Measurements from ENCODE around the gene PDE4D.

The PDE4D gene

GRCh38 chr5:59833448-59833847, 60.1 kb downstream of the PDE4D start:
- Histone ChIP-seq H3K4me3 (ENCODE audit: low read length) (no peak overlapping the region), H3K9me3 (replicated peaks; ENCODE audit: insufficient read depth, low read length) (no peaks in the 10 kb centered on the region), H3K27me3 (replicated peaks; ENCODE audit: insufficient read depth, low read length) (no peaks in the 10 kb centered on the region), H3F3A (ENCODE audit: insufficient read depth, low read length) (0 out of 2 replicates have a peak, but pooled peaks cover 7% of the 10 kb centered on the region), H3K4me2 (ENCODE audit: low read depth, low read length) (no peak overlapping the region), H3K9me2 (replicated peaks; ENCODE audit: insufficient read depth, low read length) (no peaks in the 10 kb centered on the region), H3K4me1 (ENCODE audit: low read length) (no peaks in the 10 kb centered on the region; the same call in 1 of the 2 replicates), H3K9ac (ENCODE audit: low read length) (no peak overlapping the region), H2AFZ (ENCODE audit: low read length) (no peak overlapping the region), H3K27ac (ENCODE audit: low read length) (no peak overlapping the region), H3K36me3 (replicated peaks; ENCODE audit: insufficient read depth, low read length) (no peaks in the 10 kb centered on the region), H3K79me2 (ENCODE audit: low read length) (no peaks in the 10 kb centered on the region), H4K20me1 (ENCODE audit: insufficient read depth, low read length) (no peaks in the 10 kb centered on the region)
- TF ChIP-seq CTCF (IDR thresholded peaks at IDR 0.05; ENCODE audit: low read length) (no peak), EZH2 (optimal IDR thresholded peaks at IDR 0.05; ENCODE audit: low read depth, low read length) (no peak), EZH2phosphoT487 (IDR thresholded peaks at IDR 0.05; ENCODE audit: low read length) (no peak)
- no peak for DNase-seq

DNA sequence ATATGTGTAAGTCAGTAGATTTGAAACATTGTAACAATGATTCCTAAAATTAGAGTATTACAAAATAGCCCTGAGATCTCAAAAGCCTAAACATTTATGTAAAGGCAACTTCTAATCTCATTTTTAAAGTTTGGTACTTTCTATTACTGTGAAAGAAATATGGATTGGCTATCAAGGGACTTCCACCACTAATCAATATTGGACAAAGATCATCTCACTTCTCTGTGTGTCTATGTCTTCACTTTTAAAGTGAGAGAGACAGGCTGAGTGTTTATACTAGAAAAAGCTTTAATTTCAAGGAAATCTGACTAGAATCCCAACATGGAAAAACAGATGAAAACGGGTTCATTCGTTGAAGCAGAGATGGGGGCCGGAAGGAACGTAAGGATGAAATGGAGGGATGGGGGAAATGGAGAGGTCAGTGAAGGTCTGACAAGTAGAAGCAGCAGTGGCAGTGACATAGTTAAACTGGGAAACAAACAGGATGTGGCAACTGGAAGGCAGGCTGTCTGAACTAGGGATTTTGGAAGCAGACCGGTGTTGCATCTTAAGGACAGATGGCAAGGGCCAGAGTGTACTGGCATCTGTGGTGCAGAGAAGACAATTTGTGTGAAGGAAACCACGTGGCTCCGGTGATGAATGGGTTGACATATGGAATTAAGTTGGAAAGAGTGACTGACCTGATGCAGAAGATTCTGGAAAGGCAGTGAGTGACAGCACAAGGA, 60.8 kb downstream of the PDE4D start:
- H3K4me2 ChIP-seq (ENCODE audit: low read depth, low read length) = no peak overlapping the region
- H3K9me3 ChIP-seq (replicated peaks; ENCODE audit: insufficient read depth, low read length) = no peaks in the 10 kb centered on the region
- H3K4me3 ChIP-seq (ENCODE audit: low read length) = no peak overlapping the region
- no peaks in the 10 kb centered on the region for H4K20me1 ChIP-seq (ENCODE audit: insufficient read depth, low read length)
- no peaks in the 10 kb centered on the region; the same call in 1 of the 2 replicates for H3K4me1 ChIP-seq (ENCODE audit: low read length)
- no peak overlapping the region for H3K27ac ChIP-seq (ENCODE audit: low read length)
- DNase-seq = no peak
- no peaks in the 10 kb centered on the region for H3K36me3 ChIP-seq (replicated peaks; ENCODE audit: insufficient read depth, low read length)
- TF ChIP-seq EZH2 (optimal IDR thresholded peaks at IDR 0.05; ENCODE audit: low read depth, low read length) = no peak
- TF ChIP-seq EZH2phosphoT487 (IDR thresholded peaks at IDR 0.05; ENCODE audit: low read length) = no peak
- TF ChIP-seq CTCF (IDR thresholded peaks at IDR 0.05; ENCODE audit: low read length) = no peak
- no peaks in the 10 kb centered on the region for H3K27me3 ChIP-seq (replicated peaks; ENCODE audit: insufficient read depth, low read length)
- H2AFZ ChIP-seq (ENCODE audit: low read length) = no peak overlapping the region
- 0 out of 2 replicates have a peak, but pooled peaks cover 7% of the 10 kb centered on the region for H3F3A ChIP-seq (ENCODE audit: insufficient read depth, low read length)
- H3K9ac ChIP-seq (ENCODE audit: low read length) = no peak overlapping the region
- no peaks in the 10 kb centered on the region for H3K9me2 ChIP-seq (replicated peaks; ENCODE audit: insufficient read depth, low read length)
- H3K79me2 ChIP-seq (ENCODE audit: low read length) = no peaks in the 10 kb centered on the region

DNA sequence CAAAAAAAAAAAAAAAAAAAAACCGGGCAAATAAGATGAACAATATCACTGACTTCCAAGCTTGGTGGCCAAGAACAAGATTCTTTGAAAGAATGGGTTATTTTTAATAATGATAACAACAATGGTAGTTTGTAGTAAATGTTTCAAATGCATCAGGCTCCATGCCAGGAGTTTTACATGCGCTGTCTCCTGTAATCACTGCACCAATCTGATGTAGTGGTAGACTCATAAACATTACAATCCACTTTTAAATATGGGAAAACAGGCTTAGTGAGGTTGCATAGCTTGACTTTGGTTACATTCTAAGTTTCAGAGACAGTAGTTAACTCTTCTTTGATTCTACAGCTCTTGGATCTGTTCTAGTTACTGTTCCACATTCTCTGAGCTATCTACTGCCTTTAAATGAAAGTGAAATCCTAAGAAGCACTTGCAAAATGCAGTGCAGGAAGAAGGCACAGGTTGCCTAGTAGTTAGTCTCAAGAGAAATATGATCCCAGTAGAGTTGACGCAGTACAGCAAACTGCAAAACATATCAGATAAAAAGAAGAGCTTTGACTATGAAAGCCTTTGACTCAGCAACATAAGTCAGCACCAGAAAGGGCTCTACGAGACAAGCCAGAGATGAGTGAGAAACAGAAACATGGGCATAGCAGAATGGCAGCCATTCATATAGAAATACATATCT, 62.1 kb downstream of the PDE4D start:
- H3K79me2 ChIP-seq (ENCODE audit: low read length) = no peaks in the 10 kb centered on the region
- TF ChIP-seq EZH2 (optimal IDR thresholded peaks at IDR 0.05; ENCODE audit: low read depth, low read length) (no peak), EZH2phosphoT487 (IDR thresholded peaks at IDR 0.05; ENCODE audit: low read length) (no peak), CTCF (IDR thresholded peaks at IDR 0.05; ENCODE audit: low read length) (no peak)
- 0 out of 2 replicates have a peak, but pooled peaks cover 7% of the 10 kb centered on the region for H3F3A ChIP-seq (ENCODE audit: insufficient read depth, low read length)
- H3K4me1 ChIP-seq (ENCODE audit: low read length) = no peaks in the 10 kb centered on the region; the same call in 1 of the 2 replicates
- no peaks in the 10 kb centered on the region for H4K20me1 ChIP-seq (ENCODE audit: insufficient read depth, low read length)
- H3K27ac ChIP-seq (ENCODE audit: low read length) = peak overlapping the region; percentile 42; the same call in 1 of the 2 replicates
- no peaks in the 10 kb centered on the region for H3K36me3 ChIP-seq (replicated peaks; ENCODE audit: insufficient read depth, low read length)
- peak overlapping the region; percentile 32; the same call in 1 of the 2 replicates for H3K4me3 ChIP-seq (ENCODE audit: low read length)
- H3K27me3 ChIP-seq (replicated peaks; ENCODE audit: insufficient read depth, low read length) = no peaks in the 10 kb centered on the region
- DNase-seq = peak; percentile 74
- no peaks in the 10 kb centered on the region for H3K9me2 ChIP-seq (replicated peaks; ENCODE audit: insufficient read depth, low read length)
- peak overlapping the region; percentile 38 for H3K4me2 ChIP-seq (ENCODE audit: low read depth, low read length)
- no peak overlapping the region for H3K9ac ChIP-seq (ENCODE audit: low read length)
- H2AFZ ChIP-seq (ENCODE audit: low read length) = no peak overlapping the region; the same call in 1 of the 2 replicates
- no peaks in the 10 kb centered on the region for H3K9me3 ChIP-seq (replicated peaks; ENCODE audit: insufficient read depth, low read length)

Data from MM.1S (cell line).